Neuron (in vitro differentiated cells): ENCODE results near the gene BAZ2A.
A peak's percentile ranks its signal among the peaks of the same experiment; 100 is the strongest.
"Not testable (repeated sequence)": the region's sequence is repeated elsewhere in the genome, so short reads cannot be mapped to it uniquely, and the experiment has no call there.

Experiments
- H2AFZ ChIP-seq: one replicate; pipeline ENCODE4 v1.6.1; 2013; ENCODE audit warnings: low read depth, mild to moderate bottlenecking, inconsistent platforms, low read length, moderate library complexity
- H3K27me3 ChIP-seq: one replicate; pipeline ENCODE4 v1.6.1; 2013; ENCODE audit warnings: low read length; ENCODE audit not compliant: insufficient read depth
- H3K36me3 ChIP-seq: one replicate; pipeline ENCODE4 v1.6.1; 2013; ENCODE audit warnings: low read length; ENCODE audit not compliant: insufficient read depth
- H3K4me1 ChIP-seq: one replicate; pipeline ENCODE4 v1.6.1; 2013; ENCODE audit warnings: low read length; ENCODE audit not compliant: insufficient read depth
- H3K4me3 ChIP-seq: 2 replicates; pipeline ENCODE4 v1.5.1; 2013; ENCODE audit warnings: mild to moderate bottlenecking, low read length, moderate library complexity
- H3K9me3 ChIP-seq: one replicate; pipeline ENCODE4 v1.6.1; 2013; ENCODE audit warnings: low read length

The BAZ2A gene

GRCh38 chr12:56630180-56630632 lies at the start of gene BAZ2A:
BAZ2A (minus strand) TSS chr12:56630326; CDS start chr12:56617530, 12,796 bp downstream.
- H3K27me3 ChIP-seq: no peaks in the 10 kb centered on the region
- H3K4me1 ChIP-seq: peaks cover 43% of the 10 kb centered on the region
- H3K4me3 ChIP-seq: peak within 1 kb of the TSS; percentile 88
- peaks cover 6% of the 10 kb centered on the region for H3K36me3 ChIP-seq
- no peaks in the 10 kb centered on the region for H3K9me3 ChIP-seq
- peak within 1 kb of the TSS; percentile 77 for H2AFZ ChIP-seq

GRCh38 chr12:56678852-56679251 lies 48.7 kb upstream of the BAZ2A start:
- no peaks in the 10 kb centered on the region for H3K27me3 ChIP-seq
- H3K4me3 ChIP-seq: no peak overlapping the region
- peaks cover 2% of the 10 kb centered on the region for H3K9me3 ChIP-seq
- H3K4me1 ChIP-seq: no peaks in the 10 kb centered on the region
- H2AFZ ChIP-seq: no peak overlapping the region
- H3K36me3 ChIP-seq: peaks cover 30% of the 10 kb centered on the region

- Histone ChIP-seq H3K27me3 (no peaks in the 10 kb centered on the region), H3K9me3 (peaks cover 2% of the 10 kb centered on the region), H3K4me3 (no peak overlapping the region), H3K4me1 (no peaks in the 10 kb centered on the region), H2AFZ (no peak overlapping the region), H3K36me3 (peaks cover 32% of the 10 kb centered on the region)
Observed at GRCh38 chr12:56677680-56678079, 47.6 kb upstream of the BAZ2A start.

- no peak overlapping the region for H2AFZ ChIP-seq
- H3K27me3 ChIP-seq: no peaks in the 10 kb centered on the region
- no peaks in the 10 kb centered on the region for H3K4me1 ChIP-seq
- H3K4me3 ChIP-seq: no peak overlapping the region
- peaks cover 34% of the 10 kb centered on the region for H3K36me3 ChIP-seq
- H3K9me3 ChIP-seq: peaks cover 2% of the 10 kb centered on the region
Observed at GRCh38 chr12:56676851-56677580, 46.9 kb upstream of the BAZ2A start.

- Histone ChIP-seq H3K4me3 (no peak overlapping the region), H3K4me1 (no peaks in the 10 kb centered on the region), H3K27me3 (no peaks in the 10 kb centered on the region), H3K36me3 (peaks cover 68% of the 10 kb centered on the region), H2AFZ (no peak overlapping the region), H3K9me3 (no peaks in the 10 kb centered on the region)
Observed at GRCh38 chr12:56671608-56672007, 41.5 kb upstream of the BAZ2A start.

- Histone ChIP-seq H3K4me1 (no peaks in the 10 kb centered on the region), H3K36me3 (peaks cover 72% of the 10 kb centered on the region), H2AFZ (no peak overlapping the region), H3K27me3 (no peaks in the 10 kb centered on the region), H3K4me3 (no peak overlapping the region), H3K9me3 (no peaks in the 10 kb centered on the region)
Observed at GRCh38 chr12:56670836-56671235, 40.7 kb upstream of the BAZ2A start.

- Histone ChIP-seq H2AFZ (no peak overlapping the region), H3K36me3 (peaks cover 90% of the 10 kb centered on the region), H3K27me3 (no peaks in the 10 kb centered on the region), H3K9me3 (no peaks in the 10 kb centered on the region), H3K4me3 (no peak overlapping the region), H3K4me1 (no peaks in the 10 kb centered on the region)
Observed at GRCh38 chr12:56668197-56668457, 38.0 kb upstream of the BAZ2A start.

- no peaks in the 10 kb centered on the region for H3K4me1 ChIP-seq
- no peaks in the 10 kb centered on the region for H3K27me3 ChIP-seq
- peaks cover 44% of the 10 kb centered on the region for H3K36me3 ChIP-seq
- H3K4me3 ChIP-seq: no peak overlapping the region
- no peak overlapping the region for H2AFZ ChIP-seq
- H3K9me3 ChIP-seq: no peaks in the 10 kb centered on the region
Observed at GRCh38 chr12:56661979-56662638, 32.0 kb upstream of the BAZ2A start.

GRCh38 chr12:56661560-56661959 lies 31.4 kb upstream of the BAZ2A start:
- no peaks in the 10 kb centered on the region for H3K9me3 ChIP-seq
- H3K4me1 ChIP-seq: no peaks in the 10 kb centered on the region
- no peak overlapping the region for H2AFZ ChIP-seq
- H3K36me3 ChIP-seq: peaks cover 38% of the 10 kb centered on the region
- H3K27me3 ChIP-seq: no peaks in the 10 kb centered on the region
- no peak overlapping the region for H3K4me3 ChIP-seq

- no peak overlapping the region for H2AFZ ChIP-seq
- no peak overlapping the region for H3K4me3 ChIP-seq
- no peaks in the 10 kb centered on the region for H3K27me3 ChIP-seq
- H3K9me3 ChIP-seq: no peaks in the 10 kb centered on the region
- peaks cover 14% of the 10 kb centered on the region for H3K36me3 ChIP-seq
- no peaks in the 10 kb centered on the region for H3K4me1 ChIP-seq
Observed at GRCh38 chr12:56658921-56659320, 28.8 kb upstream of the BAZ2A start.

- Histone ChIP-seq H2AFZ (no peak overlapping the region), H3K4me1 (no peaks in the 10 kb centered on the region), H3K4me3 (no peak overlapping the region), H3K36me3 (peaks cover 4% of the 10 kb centered on the region), H3K9me3 (peaks cover under 1% of the 10 kb centered on the region), H3K27me3 (no peaks in the 10 kb centered on the region)
Observed at GRCh38 chr12:56657416-56658379, 27.6 kb upstream of the BAZ2A start.

- H3K9me3 ChIP-seq, H3K27me3 ChIP-seq, H3K4me1 ChIP-seq, H2AFZ ChIP-seq, H3K4me3 ChIP-seq, H3K36me3 ChIP-seq: not testable (repeated sequence)
Observed at GRCh38 chr12:56653781-56654180, 23.7 kb upstream of the BAZ2A start.

GRCh38 chr12:56648023-56648422 lies 17.9 kb upstream of the BAZ2A start:
- H3K4me1 ChIP-seq: peaks cover 19% of the 10 kb centered on the region
- H2AFZ ChIP-seq, H3K27me3 ChIP-seq, H3K4me3 ChIP-seq, H3K9me3 ChIP-seq: not testable (repeated sequence)
- H3K36me3 ChIP-seq: peaks cover 18% of the 10 kb centered on the region
